Retinal pigment epithelial cell (primary cell): Measurements from ENCODE around the gene PRM2.
"Not testable (repeated sequence)": the region's sequence is repeated elsewhere in the genome, so short reads cannot be mapped to it uniquely, and the experiment has no call there.

ENCODE experiments used
- DNase-seq: peaks from one replicate; pipeline ENCODE4 v3.0.0-alpha.2; 2010; ENCODE audit warnings: low read depth
- H3K4me3 ChIP-seq: 2 replicates; pipeline ENCODE4 v1.5.1; 2011; ENCODE audit warnings: mild to moderate bottlenecking, low read length, control low read depth, moderate library complexity
- TF ChIP-seq, protein P1 (sequence below): conservative IDR thresholded peaks from 2 replicates; pipeline ENCODE4 v1.5.1; 2011; ENCODE audit warnings: low read depth, low read length, control low read depth, inconsistent platforms

Gene PRM2

DNA sequence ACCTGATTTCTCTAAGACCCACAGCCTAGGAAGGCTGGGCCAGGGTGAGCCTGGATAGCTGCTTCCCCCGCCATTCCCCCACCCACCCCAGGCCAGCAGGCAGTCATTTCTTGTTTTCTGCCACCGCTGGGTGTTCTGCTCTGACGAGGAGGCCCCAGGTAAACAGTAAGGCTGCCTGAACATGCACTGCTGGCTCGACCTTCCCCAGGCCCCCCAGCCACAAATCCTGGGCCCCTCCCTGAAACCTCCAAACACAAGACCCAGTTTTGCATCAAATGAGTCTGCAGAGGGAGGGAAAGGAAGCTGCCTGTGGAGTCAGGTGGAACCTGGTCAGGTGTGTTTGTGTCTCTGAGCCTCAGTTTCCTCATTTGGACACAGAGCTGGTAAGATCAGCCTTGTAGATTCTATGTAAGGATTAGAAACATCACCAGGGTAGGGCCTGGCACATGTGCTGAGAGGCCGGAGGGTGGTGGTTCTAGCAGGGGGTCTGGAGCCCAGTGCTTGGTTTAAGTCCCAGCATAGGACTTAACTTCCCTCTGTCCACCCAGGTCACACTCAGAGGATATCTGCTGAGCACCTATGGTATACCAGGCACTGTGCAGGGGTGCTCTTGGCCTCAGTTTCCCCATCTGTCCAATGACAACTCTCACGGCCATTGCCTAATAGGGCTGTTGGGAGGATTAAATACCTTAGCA lies 23.7 kb upstream of the PRM2 start:
- TF ChIP-seq, protein P1, sequence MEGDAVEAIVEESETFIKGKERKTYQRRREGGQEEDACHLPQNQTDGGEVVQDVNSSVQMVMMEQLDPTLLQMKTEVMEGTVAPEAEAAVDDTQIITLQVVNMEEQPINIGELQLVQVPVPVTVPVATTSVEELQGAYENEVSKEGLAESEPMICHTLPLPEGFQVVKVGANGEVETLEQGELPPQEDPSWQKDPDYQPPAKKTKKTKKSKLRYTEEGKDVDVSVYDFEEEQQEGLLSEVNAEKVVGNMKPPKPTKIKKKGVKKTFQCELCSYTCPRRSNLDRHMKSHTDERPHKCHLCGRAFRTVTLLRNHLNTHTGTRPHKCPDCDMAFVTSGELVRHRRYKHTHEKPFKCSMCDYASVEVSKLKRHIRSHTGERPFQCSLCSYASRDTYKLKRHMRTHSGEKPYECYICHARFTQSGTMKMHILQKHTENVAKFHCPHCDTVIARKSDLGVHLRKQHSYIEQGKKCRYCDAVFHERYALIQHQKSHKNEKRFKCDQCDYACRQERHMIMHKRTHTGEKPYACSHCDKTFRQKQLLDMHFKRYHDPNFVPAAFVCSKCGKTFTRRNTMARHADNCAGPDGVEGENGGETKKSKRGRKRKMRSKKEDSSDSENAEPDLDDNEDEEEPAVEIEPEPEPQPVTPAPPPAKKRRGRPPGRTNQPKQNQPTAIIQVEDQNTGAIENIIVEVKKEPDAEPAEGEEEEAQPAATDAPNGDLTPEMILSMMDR = no peak
- H3K4me3 ChIP-seq = no peak overlapping the region
- no peak for DNase-seq

DNA sequence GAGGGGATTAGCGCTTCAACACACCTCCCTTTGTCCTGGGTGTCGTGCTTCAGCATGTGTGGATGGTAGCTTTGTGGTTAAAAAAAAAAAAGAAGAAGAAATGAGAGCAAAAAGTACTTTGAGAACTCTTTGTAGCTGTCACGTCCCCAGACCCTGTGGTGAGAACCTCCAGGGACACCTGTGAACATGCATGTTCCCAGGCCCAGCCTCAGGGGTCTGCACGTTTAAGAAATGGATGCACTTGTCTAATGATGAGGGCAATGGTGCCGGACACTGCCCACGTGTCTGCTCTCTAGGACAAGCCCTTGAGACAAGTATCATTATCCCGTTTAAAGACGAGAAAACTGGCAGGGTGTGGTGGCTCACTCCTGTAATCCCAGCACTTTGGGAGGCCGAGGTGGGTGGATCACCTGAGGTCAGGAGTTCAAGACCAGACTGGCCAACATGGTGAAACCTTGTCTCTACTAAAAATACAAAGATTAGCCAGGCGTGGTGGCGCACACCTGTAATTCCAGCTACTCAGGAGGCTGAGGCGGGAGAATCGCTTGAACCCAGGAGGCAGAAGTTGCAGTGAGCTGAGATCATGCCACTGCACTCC lies 22.8 kb upstream of the PRM2 start:
- not testable (repeated sequence) for DNase-seq, H3K4me3 ChIP-seq

DNA sequence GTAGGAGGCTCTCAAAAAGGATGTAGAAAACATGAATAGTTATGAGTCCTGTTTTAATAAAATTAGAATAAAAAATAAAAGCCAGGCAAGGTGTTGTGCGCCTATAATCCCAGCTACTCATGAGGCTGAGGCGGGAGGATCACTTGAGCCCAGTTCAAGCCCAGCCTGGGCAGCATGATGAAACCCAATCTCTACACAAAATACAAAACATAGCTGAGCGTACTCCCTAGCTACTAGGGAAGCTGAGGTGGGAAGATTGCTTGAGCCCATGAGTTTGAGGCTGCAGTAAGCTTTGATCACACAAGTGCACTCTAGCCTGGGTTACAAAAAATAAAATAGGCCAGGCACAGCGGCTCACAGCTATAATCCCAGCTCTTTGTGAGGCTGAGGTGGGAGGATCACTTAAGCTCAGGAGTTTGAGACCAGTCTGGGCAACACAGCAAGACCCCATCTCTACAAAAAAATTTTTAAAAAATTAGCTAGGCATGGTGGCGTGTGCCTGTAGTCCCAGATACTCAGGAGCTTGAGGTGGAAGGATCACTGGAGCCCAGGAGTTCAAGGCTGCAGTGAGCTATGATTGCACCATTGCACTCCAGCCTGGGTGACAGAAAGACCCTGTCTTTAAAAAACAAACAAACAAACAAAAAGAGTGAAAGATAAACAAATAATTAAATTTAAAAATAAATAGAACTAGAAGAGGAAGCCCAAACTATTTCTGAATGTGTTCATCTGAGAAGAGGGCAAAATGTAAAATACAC lies 22.0 kb upstream of the PRM2 start:
- no peak for DNase-seq
- H3K4me3 ChIP-seq = no peak overlapping the region
- TF ChIP-seq, protein P1 = no peak

DNA sequence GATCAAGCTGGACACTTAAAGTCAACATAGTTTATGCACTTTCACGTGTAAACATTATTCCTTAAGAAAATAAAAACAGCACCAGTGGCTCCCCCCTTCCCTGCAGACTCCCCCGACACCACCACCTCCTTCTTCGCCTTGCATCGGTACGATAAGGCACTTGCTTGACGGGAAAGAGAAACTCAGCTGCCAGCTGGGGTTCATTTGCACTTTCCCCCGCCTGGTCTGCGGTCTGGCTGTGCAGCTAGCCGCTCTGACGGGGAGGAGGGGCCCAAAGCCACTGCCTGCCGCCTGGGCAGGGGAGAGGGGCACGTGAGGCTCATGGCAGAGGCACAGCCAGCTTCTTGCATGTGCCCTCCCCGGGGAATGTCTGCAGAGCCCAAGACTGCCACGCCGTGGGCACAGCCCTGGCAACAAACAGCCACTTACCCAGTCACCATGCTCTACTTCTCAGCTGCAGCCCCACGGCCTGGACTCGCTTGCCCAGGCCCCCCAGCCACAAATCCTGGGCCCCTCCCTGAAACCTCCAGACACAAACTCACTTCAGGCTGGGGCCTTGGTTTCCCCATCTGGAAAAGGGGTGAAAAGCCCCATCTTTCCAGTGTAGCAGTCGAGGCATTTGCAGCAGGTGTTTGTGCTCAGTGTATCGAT lies 21.3 kb upstream of the PRM2 start:
- no peak overlapping the region for H3K4me3 ChIP-seq

DNA sequence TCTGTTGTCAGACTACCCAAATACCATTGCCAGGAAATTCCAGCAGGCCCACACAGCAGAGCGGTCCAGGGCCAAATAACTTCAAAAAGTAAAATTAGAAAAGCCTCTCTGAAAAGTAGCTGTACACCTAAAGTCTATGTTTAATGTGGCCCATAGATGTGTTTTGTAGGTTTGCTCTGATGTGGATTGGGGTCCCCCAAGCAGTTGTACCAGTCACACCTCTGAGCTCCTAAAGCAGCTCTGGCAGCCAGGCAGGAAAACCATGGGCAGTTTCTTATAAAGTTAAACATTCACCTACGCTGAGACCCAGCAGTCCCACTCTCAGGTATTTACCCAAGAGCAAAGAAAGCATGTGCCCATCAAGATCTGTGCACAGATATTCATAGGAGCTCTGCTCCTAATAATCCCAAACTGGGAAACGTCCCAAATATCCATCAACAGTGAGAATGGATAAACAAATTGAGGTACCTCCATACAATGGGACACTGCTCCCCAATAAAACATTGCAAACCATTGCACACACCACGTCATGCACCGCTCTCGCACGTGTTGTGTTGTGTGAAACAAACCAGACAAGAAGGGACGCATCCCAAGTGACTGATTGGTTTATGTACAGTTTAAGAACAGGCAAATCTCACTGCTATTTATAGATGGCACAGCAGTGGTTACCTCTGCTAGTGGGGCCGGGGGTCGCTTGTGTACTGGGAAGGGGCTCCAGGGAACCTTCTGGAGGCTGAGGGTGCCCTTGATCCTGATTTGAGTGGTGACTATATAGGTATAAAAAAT lies 20.6 kb upstream of the PRM2 start:
- TF ChIP-seq, protein P1 = no peak
- H3K4me3 ChIP-seq = no peak overlapping the region
- no peak for DNase-seq

More for the DNA sequence above, 21.3 kb upstream of the PRM2 start:
- peak; percentile 63 for DNase-seq
- TF ChIP-seq, protein P1 = peak; percentile 29

DNA sequence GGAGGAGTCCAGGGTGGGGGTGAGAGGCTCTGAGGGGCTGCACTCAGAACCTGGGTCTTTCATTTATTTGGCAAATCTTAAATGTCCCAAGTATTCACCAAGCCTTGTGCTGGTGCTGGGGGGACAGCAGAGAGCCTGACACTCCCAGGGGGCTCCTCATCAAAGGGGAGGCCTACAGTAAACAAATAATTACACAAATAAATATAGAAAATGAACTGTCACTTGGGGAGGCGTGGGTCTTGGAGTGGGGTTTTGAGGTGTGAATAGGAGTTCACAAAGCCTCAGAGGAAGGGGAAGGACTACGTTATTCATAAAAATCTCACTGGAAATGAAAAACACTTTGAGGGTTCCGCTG lies 20.0 kb upstream of the PRM2 start:
- DNase-seq = no peak
- TF ChIP-seq, protein P1 = no peak
- H3K4me3 ChIP-seq = no peak overlapping the region

DNA sequence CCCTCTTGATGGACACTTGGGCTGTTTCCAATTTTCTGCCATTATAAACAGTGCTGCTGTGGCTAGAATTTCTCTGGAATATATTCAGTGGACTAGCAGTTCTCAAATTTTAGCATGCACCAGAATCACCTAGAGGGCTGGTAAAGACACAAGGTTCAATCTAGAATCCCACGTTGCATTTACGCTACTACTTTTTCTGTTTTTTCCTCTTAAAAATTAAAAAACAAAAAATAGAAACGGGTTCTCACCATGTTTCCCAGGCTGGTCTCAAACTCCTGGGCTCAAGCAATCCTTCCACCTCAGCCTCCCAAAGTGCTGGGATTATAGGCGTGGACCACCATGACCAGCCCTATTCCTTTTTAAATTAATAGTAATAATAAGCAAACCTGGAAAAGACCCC lies 19.4 kb upstream of the PRM2 start:
- no peak overlapping the region for H3K4me3 ChIP-seq
- DNase-seq = no peak
- TF ChIP-seq, protein P1 = no peak
